K562 (cell line): ENCODE data around the gene RAB1B. TPM values are rescaled to one million over a fixed set of nuclear protein-coding genes. Genes with fewer than 3 reads are reported as not detected.

Experiments
- ATAC-seq: fragments of 200-7000 bp; cut with Tn5 transposase; 3 replicates; pipeline ENCODE4 v1.9.1; 2020; ENCODE audit warnings: moderate library complexity
- BruUV-seq: library from RNA; stranded (reverse); fragments of 400-500 nt; replicated peaks from 2 replicates; lab custom pipeline; 2021; lab: Mats Ljungman, UMichigan
- CTCF ChIA-PET: fragments of 300-600 bp; formaldehyde crosslinking; extraction: SDS; loops from one replicate; lab custom pipeline; 2021; ENCODE audit warnings: low intra/inter-chr PET ratio; lab: Yijun Ruan, JAX
- POLR2A ChIA-PET: fragments of 300-600, 350-650 bp; sonication (Branson Sonifier 250); formaldehyde crosslinking; extraction: SDS; loops from one replicate; lab custom pipeline; 2021; ENCODE audit warnings: antibody characterized with exemption, inconsistent platforms; lab: Yijun Ruan, JAX
- DNase-seq, 4 experiments: peaks; one replicate each; pipeline versions ENCODE4 v3.0.0 to v3.0.0-alpha.2; 2011 to 2018; ENCODE audit warnings: low spot score in 3 of 4, mixed read lengths in 3 of 4; ENCODE audit errors: extremely low read depth in 1 of 4
- FAIRE-seq: peaks from 2 replicates; lab custom pipeline; 2011; peaks lifted over from hg19 to GRCh38; lab: Jason Lieb, UNC
- H2AFZ ChIP-seq: 2 replicates; pipeline ENCODE4 v1.6.0; 2011; ENCODE audit warnings: low read depth, low read length, control low read depth, inconsistent platforms
- H3K27ac ChIP-seq: fragments of 200-600 bp; 3 replicates; pipeline ENCODE4 v1.8.0; 2011; ENCODE audit warnings: low read depth, mild to moderate bottlenecking, control low read depth, inconsistent platforms, low read length, moderate library complexity, mixed read lengths; ENCODE audit errors: extremely low read depth
- H3K27me3 ChIP-seq, 2 experiments: fragments of 300-600 bp in 1 of 2; 2 replicates in 1 of 2; 3 replicates in 1 of 2; pipeline versions ENCODE4 v1.6.0 to v1.8.0; 2011; ENCODE audit warnings: inconsistent platforms in 2 of 2, low read length in 2 of 2, mild to moderate bottlenecking in 1 of 2, mixed read lengths in 1 of 2, moderate library complexity in 1 of 2; ENCODE audit not compliant: control insufficient read depth in 2 of 2, insufficient read depth in 2 of 2
- H3K36me3 ChIP-seq: fragments of 300-600 bp; 3 replicates; pipeline ENCODE4 v1.8.0; 2011; ENCODE audit warnings: mild to moderate bottlenecking, low read length, inconsistent platforms; ENCODE audit not compliant: control insufficient read depth, insufficient read depth
- H3K4me1 ChIP-seq, 2 experiments: fragments of 200-600 bp in 1 of 2; replicated peaks in 1 of 2; 2 replicates in 1 of 2; 3 replicates in 1 of 2; pipeline versions ENCODE4 v1.5.1 to v1.8.0; 2011; ENCODE audit warnings: inconsistent platforms in 2 of 2, low read length in 2 of 2, mild to moderate bottlenecking in 1 of 2, mixed read lengths in 1 of 2, moderate library complexity in 1 of 2; ENCODE audit not compliant: control insufficient read depth in 2 of 2, insufficient read depth in 2 of 2
- H3K4me2 ChIP-seq: 2 replicates; pipeline ENCODE4 v1.6.1; 2011; ENCODE audit warnings: low read length, control low read depth, inconsistent platforms, mixed read lengths; ENCODE audit not compliant: insufficient read depth
- H3K4me3 ChIP-seq: fragments of 200-600 bp; sonication (generic), shearing (Covaris generic); 2 replicates; pipeline ENCODE4 v1.5.1; 2016; ENCODE audit warnings: control low read depth, inconsistent platforms
- H3K79me2 ChIP-seq: fragments of 200-600 bp; 3 replicates; pipeline ENCODE4 v1.8.0; 2011; ENCODE audit warnings: low read length, inconsistent platforms; ENCODE audit not compliant: control insufficient read depth, insufficient read depth
- H3K9ac ChIP-seq, 2 experiments: 2 replicates each; pipeline versions ENCODE4 v1.6.0 to v1.6.1; 2011; ENCODE audit warnings: low read depth in 2 of 2, low read length in 2 of 2, control low read depth in 1 of 2, inconsistent platforms in 1 of 2, mild to moderate bottlenecking in 1 of 2, mixed read lengths in 1 of 2; ENCODE audit not compliant: insufficient read depth in 1 of 2
- H3K9me1 ChIP-seq: one replicate; pipeline ENCODE4 v1.6.0; 2011; ENCODE audit warnings: inconsistent platforms, mild to moderate bottlenecking, low read length, moderate library complexity; ENCODE audit not compliant: control insufficient read depth, insufficient read depth
- H3K9me3 ChIP-seq: replicated peaks from 2 replicates; pipeline ENCODE4 v1.5.1; 2011; ENCODE audit warnings: low read depth, low read length, inconsistent platforms; ENCODE audit not compliant: control insufficient read depth, insufficient read depth
- H4K20me1 ChIP-seq: replicated peaks from 2 replicates; pipeline ENCODE4 v1.6.1; 2011; ENCODE audit warnings: low read length, inconsistent platforms, mixed read lengths; ENCODE audit not compliant: control insufficient read depth, insufficient read depth
- BHLHE40 ChIP-seq: IDR thresholded peaks from 2 replicates; pipeline ENCODE4 v1.6.1; 2011; ENCODE audit warnings: low read length, improper control_type of control experiment
- CEBPB ChIP-seq: fragments of 450-650 bp; IDR thresholded peaks from 2 replicates; pipeline ENCODE4 v1.6.1; 2016; ENCODE audit warnings: missing genetic modification characterization, missing compliant biosample characterization
- FOXA3 ChIP-seq, 2 experiments: fragments of 450-650 bp in 1 of 2; sonication (generic) in 1 of 2; formaldehyde crosslinking; IDR thresholded peaks in 1 of 2; conservative IDR thresholded peaks in 1 of 2; 2 replicates each; pipeline versions ENCODE4 v1.4.0 to v1.8.0; 2020 to 2022; ENCODE audit warnings: mild to moderate bottlenecking in 2 of 2, missing genetic modification reagents in 1 of 2
- MAX ChIP-seq: sonication (generic); formaldehyde crosslinking; IDR thresholded peaks from 2 replicates; pipeline ENCODE4 v1.9.0; 2022; ENCODE audit warnings: mild to moderate bottlenecking, missing genetic modification reagents
- NFXL1 ChIP-seq: fragments of 450-650 bp; formaldehyde crosslinking; IDR thresholded peaks from 2 replicates; pipeline ENCODE4 v1.4.0; 2021; ENCODE audit warnings: mild to moderate bottlenecking
- WGBS: fragments of 100-300 bp; shearing (Covaris generic); methylation state at CpG from one replicate; pipeline ENCODE4 v1.1.6; 2016; ENCODE audit warnings: low coverage, mixed read lengths; ENCODE audit not compliant: insufficient coverage; ENCODE audit errors: missing lambda C conversion rate; 5-methylcytosine and 5-hydroxymethylcytosine counted together
- in situ Hi-C: fragments of 300-500 bp; cut with MboI; formaldehyde crosslinking; loops from 4 replicates; pipeline ENCODE4 v1.15.0; 2018; ENCODE audit warnings: inconsistent platforms, mixed read lengths
- intact Hi-C: fragments of 100-400 bp; cut with micrococcal nuclease; formaldehyde crosslinking; loops from 2 replicates; pipeline ENCODE4 v1.14.2; 2022
- polyA plus RNA-seq, 8 experiments: library from polyadenylated mRNA; depleted of rRNA in 4 of 8; stranded (reverse) in 5 of 8; unstranded in 3 of 8; fragments of >200 nt; fragmentation: Nextera tagmentation in 2 of 8; fragmentation: Illumina TruSeq in 1 of 8; extraction: Ambion mirVana in 2 of 8; extraction: Trizol in 1 of 8; gene quantifications; 2 replicates each; pipeline versions ENCODE4 v1.2.1 to v1.2.3, GENCODE V29; 2011 to 2014; ENCODE audit warnings: inconsistent platforms in 1 of 8, missing spikeins in 1 of 8
- total RNA-seq, 7 experiments: library from RNA; depleted of rRNA in 6 of 7; stranded (reverse); fragments of >200 nt in 6 of 7; fragmentation: Illumina TruSeq in 2 of 7; extraction: Trizol in 2 of 7; gene quantifications; 2 replicates each; pipeline versions ENCODE4 v1.2.1 to v1.2.3, GENCODE V29; 2011 to 2021; ENCODE audit warnings: low replicate concordance in 1 of 7

The RAB1B gene
- total and polyA plus RNA-seq, 9 of the 15 experiments (the other 6 are each of a cell fraction or from before 2014, with no cell fraction given), result 5.6 to 146 (median 98.6) TPM

GRCh38 chr11:66292543-66293332 is 24.3 kb downstream of the RAB1B start:
- peaks cover 11% of the 10 kb centered on the region for H3K79me2 ChIP-seq
- H4K20me1 ChIP-seq, result 0 out of 2 replicates have a peak, but pooled peaks cover 5% of the 10 kb centered on the region
- no peak for TF ChIP-seq FOXA3 (CRISPR knock-in tag; conservative IDR thresholded peaks at IDR 0.05 in 1 of 2, IDR thresholded peaks at IDR 0.05 in 1 of 2)
- TF ChIP-seq NFXL1 (CRISPR knock-in tag), result no peak
- peak; percentile 15; the same call in 1 of the 2 replicates for TF ChIP-seq MAX
- no peak for TF ChIP-seq CEBPB (tag)
- TF ChIP-seq BHLHE40, result peak; percentile 53; the same call in 1 of the 2 replicates
- whole genome bisulfite sequencing, result 18% methylated on average over 13 of the region's 17 CpGs
- H2AFZ ChIP-seq, result no peak overlapping the region
- no peaks in the 10 kb centered on the region for H3K9me3 ChIP-seq
- in situ Hi-C loops, result no loop called here
- H3K4me3 ChIP-seq, result no peak overlapping the region
- no peak for ATAC-seq
- no peaks in the 10 kb centered on the region for H3K9me1 ChIP-seq
- H3K36me3 ChIP-seq, result peaks cover under 1% of the 10 kb centered on the region; the same call in 1 of the 3 replicates
- intact Hi-C loops, result no loop called here
- ChIA-PET CTCF (no interaction called here), POLR2A (no interaction called here)
- no peak overlapping the region for H3K27ac ChIP-seq
- DNase-seq, result no peak
- no peak for FAIRE-seq
- no peak overlapping the region for H3K9ac ChIP-seq
- H3K27me3 ChIP-seq, result peaks cover 0 to 8% of the 10 kb centered on the region in 2 experiments; a peak in 2 of 5 replicates
- no peak overlapping the region for H3K4me2 ChIP-seq
- peaks cover 14 to 54% of the 10 kb centered on the region in 2 experiments for H3K4me1 ChIP-seq
- BruUV-seq, result no TSS peak
